K562 (cell line): ENCODE measurements around the gene CCNL2. TPM values are rescaled to one million over a fixed set of nuclear protein-coding genes. Genes with fewer than 3 reads are reported as not detected.

Source experiments
- CXXC5 ChIP-seq: fragments of 250-450 bp; sonication (Bioruptor Pico); IDR thresholded peaks from 2 replicates; pipeline ENCODE4 v1.8.0; 2022; ENCODE audit warnings: inconsistent platforms, mild to moderate bottlenecking, moderate library complexity
- FOXP1 ChIP-seq: sonication (generic); formaldehyde crosslinking; IDR thresholded peaks from 2 replicates; pipeline ENCODE4 v1.8.0; 2022; ENCODE audit warnings: mild to moderate bottlenecking, missing genetic modification reagents
- HDAC8 ChIP-seq: fragments of 450-650 bp; IDR thresholded peaks from 2 replicates; pipeline ENCODE4 v1.6.1; 2016; ENCODE audit warnings: mild to moderate bottlenecking, missing genetic modification characterization, moderate library complexity, missing compliant biosample characterization
- HDGF ChIP-seq: fragments of 450-650 bp; IDR thresholded peaks from 2 replicates; pipeline ENCODE4 v1.6.1; 2016
- JUN ChIP-seq, 2 experiments: sonication (generic) in 1 of 2; formaldehyde crosslinking in 1 of 2; IDR thresholded peaks; 2 replicates each; pipeline versions ENCODE4 v1.6.1 to v1.8.0; 2012 to 2022; ENCODE audit warnings: borderline replicate concordance in 2 of 2, mild to moderate bottlenecking in 2 of 2, improper control_type of control experiment in 1 of 2, low read depth in 1 of 2, low read length in 1 of 2, missing genetic modification reagents in 1 of 2
- NBN ChIP-seq: fragments of 450-650 bp; IDR thresholded peaks from 2 replicates; pipeline ENCODE4 v1.6.1; 2016; ENCODE audit warnings: low read depth, mild to moderate bottlenecking
- NONO ChIP-seq, 2 experiments: fragments of 200-400 bp in 1 of 2; fragments of 450-650 bp in 1 of 2; formaldehyde crosslinking in 1 of 2; IDR thresholded peaks; 2 replicates each; pipeline ENCODE4 v1.6.1; 2017; ENCODE audit warnings: low read depth in 2 of 2, mild to moderate bottlenecking in 2 of 2, moderate library complexity in 2 of 2, low read length in 1 of 2
- POLR2B ChIP-seq: fragments of 450-650 bp; IDR thresholded peaks from 2 replicates; pipeline ENCODE4 v1.6.1; 2018; ENCODE audit warnings: low read depth; ENCODE audit not compliant: partially characterized antibody
- SMARCA5 ChIP-seq: fragments of 450-650 bp; IDR thresholded peaks from 2 replicates; pipeline ENCODE4 v1.6.1; 2016
- SPI1 ChIP-seq: IDR thresholded peaks from 2 replicates; pipeline ENCODE4 v1.6.1; 2011; ENCODE audit warnings: low read depth, low read length, control low read depth, borderline replicate concordance
- ZNF75A ChIP-seq: fragments of 450-650 bp; formaldehyde crosslinking; IDR thresholded peaks from 2 replicates; pipeline ENCODE4 v1.4.0; 2020; ENCODE audit warnings: mild to moderate bottlenecking
- polyA plus RNA-seq, 8 experiments: library from polyadenylated mRNA; depleted of rRNA in 4 of 8; stranded (reverse) in 5 of 8; unstranded in 3 of 8; fragments of >200 nt; fragmentation: Nextera tagmentation in 2 of 8; fragmentation: Illumina TruSeq in 1 of 8; extraction: Ambion mirVana in 2 of 8; extraction: Trizol in 1 of 8; gene quantifications; 2 replicates each; pipeline versions ENCODE4 v1.2.1 to v1.2.3, GENCODE V29; 2011 to 2014; ENCODE audit warnings: inconsistent platforms in 1 of 8, missing spikeins in 1 of 8
- total RNA-seq, 7 experiments: library from RNA; depleted of rRNA in 6 of 7; stranded (reverse); fragments of >200 nt in 6 of 7; fragmentation: Illumina TruSeq in 2 of 7; extraction: Trizol in 2 of 7; gene quantifications; 2 replicates each; pipeline versions ENCODE4 v1.2.1 to v1.2.3, GENCODE V29; 2011 to 2021; ENCODE audit warnings: low replicate concordance in 1 of 7
- TF ChIP-seq, protein P1 (sequence below): sonication (generic); formaldehyde crosslinking; IDR thresholded peaks from 2 replicates; pipeline ENCODE4 v1.8.1; 2023; ENCODE audit warnings: mild to moderate bottlenecking, missing genetic modification reagents, moderate library complexity
- TF ChIP-seq, protein P2 (sequence below): fragments of 450-650 bp; IDR thresholded peaks from 2 replicates; pipeline ENCODE4 v1.6.1; 2016; ENCODE audit warnings: mild to moderate bottlenecking, moderate library complexity
- TF ChIP-seq, protein P3 (sequence below): fragments of 450-650 bp; formaldehyde crosslinking; IDR thresholded peaks from 2 replicates; pipeline ENCODE4 v1.4.0; 2020; ENCODE audit warnings: mild to moderate bottlenecking

CCNL2 gene
- total and polyA plus RNA-seq, 9 of the 15 experiments (the other 6 are each of a cell fraction or from before 2014, with no cell fraction given), result 2.8 to 287 (median 94.5) TPM

DNA sequence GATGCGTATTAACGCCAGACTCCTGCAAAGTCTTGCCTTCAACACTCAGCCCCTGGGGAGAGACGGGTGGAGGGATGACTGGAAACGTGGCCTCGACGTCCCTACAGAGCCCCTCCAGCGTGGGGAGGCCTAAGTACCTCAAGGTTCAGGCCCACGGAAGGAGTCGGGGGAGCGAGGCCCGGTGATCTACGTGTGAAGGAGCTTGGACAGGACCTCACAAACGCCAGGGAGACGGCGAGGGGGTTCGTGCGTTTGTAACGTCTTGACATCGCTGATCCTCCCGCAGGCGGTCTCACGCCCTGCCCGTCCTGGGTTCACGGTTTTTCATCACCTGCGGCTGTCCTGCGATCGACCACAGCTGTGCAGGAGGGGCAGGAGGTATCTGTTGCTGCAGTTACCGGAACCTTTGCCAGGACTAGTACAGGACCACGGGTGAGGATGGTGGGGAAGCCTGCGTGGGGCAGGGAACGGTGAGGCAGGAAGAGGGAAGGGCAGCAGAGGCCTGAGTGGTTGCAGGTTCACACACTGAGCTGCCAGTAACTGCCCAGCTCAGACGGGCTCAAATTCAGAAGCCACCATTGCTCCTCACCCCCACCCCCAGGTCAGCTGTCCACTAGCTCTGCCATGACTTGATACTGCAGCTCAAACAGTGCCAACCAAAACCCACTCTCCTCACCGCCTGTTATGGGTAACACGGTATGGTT, 889 bp upstream of the CCNL2 start (continued):
- TF ChIP-seq, protein P1, sequence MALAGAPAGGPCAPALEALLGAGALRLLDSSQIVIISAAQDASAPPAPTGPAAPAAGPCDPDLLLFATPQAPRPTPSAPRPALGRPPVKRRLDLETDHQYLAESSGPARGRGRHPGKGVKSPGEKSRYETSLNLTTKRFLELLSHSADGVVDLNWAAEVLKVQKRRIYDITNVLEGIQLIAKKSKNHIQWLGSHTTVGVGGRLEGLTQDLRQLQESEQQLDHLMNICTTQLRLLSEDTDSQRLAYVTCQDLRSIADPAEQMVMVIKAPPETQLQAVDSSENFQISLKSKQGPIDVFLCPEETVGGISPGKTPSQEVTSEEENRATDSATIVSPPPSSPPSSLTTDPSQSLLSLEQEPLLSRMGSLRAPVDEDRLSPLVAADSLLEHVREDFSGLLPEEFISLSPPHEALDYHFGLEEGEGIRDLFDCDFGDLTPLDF (CRISPR knock-in tag), result no peak
- TF ChIP-seq NBN (no peak), SPI1 (no peak), HDAC8 (tag) (no peak), NONO (IDR thresholded peaks at IDR 0.05; ENCODE audit: low read depth in 2 of 2, low read length in 1 of 2) (0 out of 4 replicates have a peak, but pooled peaks of 1 of the 2 experiments have one; percentile 6), HDGF (0 out of 2 replicates have a peak, but pooled peaks have one; percentile 48), POLR2B (peak; percentile 54), CXXC5 (CRISPR knock-in tag) (no peak), SMARCA5 (0 out of 2 replicates have a peak, but pooled peaks have one; percentile 40), JUN (IDR thresholded peaks at IDR 0.05; ENCODE audit: borderline replicate concordance, low read depth, low read length) (no peak), JUN (CRISPR knock-in tag; IDR thresholded peaks at IDR 0.05; ENCODE audit: borderline replicate concordance) (0 out of 2 replicates have a peak, but pooled peaks have one; percentile 32), FOXP1 (CRISPR knock-in tag) (0 out of 2 replicates have a peak, but pooled peaks have one; percentile 29), ZNF75A (CRISPR knock-in tag) (no peak)
- TF ChIP-seq, protein P2, sequence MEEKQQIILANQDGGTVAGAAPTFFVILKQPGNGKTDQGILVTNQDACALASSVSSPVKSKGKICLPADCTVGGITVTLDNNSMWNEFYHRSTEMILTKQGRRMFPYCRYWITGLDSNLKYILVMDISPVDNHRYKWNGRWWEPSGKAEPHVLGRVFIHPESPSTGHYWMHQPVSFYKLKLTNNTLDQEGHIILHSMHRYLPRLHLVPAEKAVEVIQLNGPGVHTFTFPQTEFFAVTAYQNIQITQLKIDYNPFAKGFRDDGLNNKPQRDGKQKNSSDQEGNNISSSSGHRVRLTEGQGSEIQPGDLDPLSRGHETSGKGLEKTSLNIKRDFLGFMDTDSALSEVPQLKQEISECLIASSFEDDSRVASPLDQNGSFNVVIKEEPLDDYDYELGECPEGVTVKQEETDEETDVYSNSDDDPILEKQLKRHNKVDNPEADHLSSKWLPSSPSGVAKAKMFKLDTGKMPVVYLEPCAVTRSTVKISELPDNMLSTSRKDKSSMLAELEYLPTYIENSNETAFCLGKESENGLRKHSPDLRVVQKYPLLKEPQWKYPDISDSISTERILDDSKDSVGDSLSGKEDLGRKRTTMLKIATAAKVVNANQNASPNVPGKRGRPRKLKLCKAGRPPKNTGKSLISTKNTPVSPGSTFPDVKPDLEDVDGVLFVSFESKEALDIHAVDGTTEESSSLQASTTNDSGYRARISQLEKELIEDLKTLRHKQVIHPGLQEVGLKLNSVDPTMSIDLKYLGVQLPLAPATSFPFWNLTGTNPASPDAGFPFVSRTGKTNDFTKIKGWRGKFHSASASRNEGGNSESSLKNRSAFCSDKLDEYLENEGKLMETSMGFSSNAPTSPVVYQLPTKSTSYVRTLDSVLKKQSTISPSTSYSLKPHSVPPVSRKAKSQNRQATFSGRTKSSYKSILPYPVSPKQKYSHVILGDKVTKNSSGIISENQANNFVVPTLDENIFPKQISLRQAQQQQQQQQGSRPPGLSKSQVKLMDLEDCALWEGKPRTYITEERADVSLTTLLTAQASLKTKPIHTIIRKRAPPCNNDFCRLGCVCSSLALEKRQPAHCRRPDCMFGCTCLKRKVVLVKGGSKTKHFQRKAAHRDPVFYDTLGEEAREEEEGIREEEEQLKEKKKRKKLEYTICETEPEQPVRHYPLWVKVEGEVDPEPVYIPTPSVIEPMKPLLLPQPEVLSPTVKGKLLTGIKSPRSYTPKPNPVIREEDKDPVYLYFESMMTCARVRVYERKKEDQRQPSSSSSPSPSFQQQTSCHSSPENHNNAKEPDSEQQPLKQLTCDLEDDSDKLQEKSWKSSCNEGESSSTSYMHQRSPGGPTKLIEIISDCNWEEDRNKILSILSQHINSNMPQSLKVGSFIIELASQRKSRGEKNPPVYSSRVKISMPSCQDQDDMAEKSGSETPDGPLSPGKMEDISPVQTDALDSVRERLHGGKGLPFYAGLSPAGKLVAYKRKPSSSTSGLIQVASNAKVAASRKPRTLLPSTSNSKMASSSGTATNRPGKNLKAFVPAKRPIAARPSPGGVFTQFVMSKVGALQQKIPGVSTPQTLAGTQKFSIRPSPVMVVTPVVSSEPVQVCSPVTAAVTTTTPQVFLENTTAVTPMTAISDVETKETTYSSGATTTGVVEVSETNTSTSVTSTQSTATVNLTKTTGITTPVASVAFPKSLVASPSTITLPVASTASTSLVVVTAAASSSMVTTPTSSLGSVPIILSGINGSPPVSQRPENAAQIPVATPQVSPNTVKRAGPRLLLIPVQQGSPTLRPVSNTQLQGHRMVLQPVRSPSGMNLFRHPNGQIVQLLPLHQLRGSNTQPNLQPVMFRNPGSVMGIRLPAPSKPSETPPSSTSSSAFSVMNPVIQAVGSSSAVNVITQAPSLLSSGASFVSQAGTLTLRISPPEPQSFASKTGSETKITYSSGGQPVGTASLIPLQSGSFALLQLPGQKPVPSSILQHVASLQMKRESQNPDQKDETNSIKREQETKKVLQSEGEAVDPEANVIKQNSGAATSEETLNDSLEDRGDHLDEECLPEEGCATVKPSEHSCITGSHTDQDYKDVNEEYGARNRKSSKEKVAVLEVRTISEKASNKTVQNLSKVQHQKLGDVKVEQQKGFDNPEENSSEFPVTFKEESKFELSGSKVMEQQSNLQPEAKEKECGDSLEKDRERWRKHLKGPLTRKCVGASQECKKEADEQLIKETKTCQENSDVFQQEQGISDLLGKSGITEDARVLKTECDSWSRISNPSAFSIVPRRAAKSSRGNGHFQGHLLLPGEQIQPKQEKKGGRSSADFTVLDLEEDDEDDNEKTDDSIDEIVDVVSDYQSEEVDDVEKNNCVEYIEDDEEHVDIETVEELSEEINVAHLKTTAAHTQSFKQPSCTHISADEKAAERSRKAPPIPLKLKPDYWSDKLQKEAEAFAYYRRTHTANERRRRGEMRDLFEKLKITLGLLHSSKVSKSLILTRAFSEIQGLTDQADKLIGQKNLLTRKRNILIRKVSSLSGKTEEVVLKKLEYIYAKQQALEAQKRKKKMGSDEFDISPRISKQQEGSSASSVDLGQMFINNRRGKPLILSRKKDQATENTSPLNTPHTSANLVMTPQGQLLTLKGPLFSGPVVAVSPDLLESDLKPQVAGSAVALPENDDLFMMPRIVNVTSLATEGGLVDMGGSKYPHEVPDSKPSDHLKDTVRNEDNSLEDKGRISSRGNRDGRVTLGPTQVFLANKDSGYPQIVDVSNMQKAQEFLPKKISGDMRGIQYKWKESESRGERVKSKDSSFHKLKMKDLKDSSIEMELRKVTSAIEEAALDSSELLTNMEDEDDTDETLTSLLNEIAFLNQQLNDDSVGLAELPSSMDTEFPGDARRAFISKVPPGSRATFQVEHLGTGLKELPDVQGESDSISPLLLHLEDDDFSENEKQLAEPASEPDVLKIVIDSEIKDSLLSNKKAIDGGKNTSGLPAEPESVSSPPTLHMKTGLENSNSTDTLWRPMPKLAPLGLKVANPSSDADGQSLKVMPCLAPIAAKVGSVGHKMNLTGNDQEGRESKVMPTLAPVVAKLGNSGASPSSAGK, result peak; percentile 64
- TF ChIP-seq, protein P3, sequence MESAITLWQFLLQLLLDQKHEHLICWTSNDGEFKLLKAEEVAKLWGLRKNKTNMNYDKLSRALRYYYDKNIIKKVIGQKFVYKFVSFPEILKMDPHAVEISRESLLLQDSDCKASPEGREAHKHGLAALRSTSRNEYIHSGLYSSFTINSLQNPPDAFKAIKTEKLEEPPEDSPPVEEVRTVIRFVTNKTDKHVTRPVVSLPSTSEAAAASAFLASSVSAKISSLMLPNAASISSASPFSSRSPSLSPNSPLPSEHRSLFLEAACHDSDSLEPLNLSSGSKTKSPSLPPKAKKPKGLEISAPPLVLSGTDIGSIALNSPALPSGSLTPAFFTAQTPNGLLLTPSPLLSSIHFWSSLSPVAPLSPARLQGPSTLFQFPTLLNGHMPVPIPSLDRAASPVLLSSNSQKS (CRISPR knock-in tag), result no peak
